Testis (tissue), 2 donors: ENCODE measurements around the gene ZDHHC8.

Experiments
- CTCF ChIP-seq, 3 experiments: fragments of 450-650 bp in 2 of 3; fragments of 200-600 bp in 1 of 3; sonication (generic) in 1 of 3; IDR thresholded peaks; one replicate each; pipeline ENCODE4 v1.5.1; 2016 to 2019; ENCODE audit warnings: antibody characterized with exemption in 3 of 3, mild to moderate bottlenecking in 2 of 3, moderate library complexity in 1 of 3
- POLR2A ChIP-seq: fragments of 450-650 bp; IDR thresholded peaks from one replicate; pipeline ENCODE4 v1.6.1; 2017; ENCODE audit warnings: antibody characterized with exemption, mild to moderate bottlenecking, moderate library complexity

GRCh38 chr22:20171288-20172140 is 39.9 kb downstream of the ZDHHC8 start:
- no peak for TF ChIP-seq CTCF (IDR thresholded peaks at IDR 0.05)
- no peak for TF ChIP-seq POLR2A
